Mucosa of gallbladder (tissue), 1 donor: ENCODE measurements around the gene APIP. TPM values are rescaled to one million over a fixed set of nuclear protein-coding genes. Genes with fewer than 3 reads are reported as not detected.

ENCODE experiments used
- DNase-seq: peaks from one replicate; pipeline ENCODE4 v3.0.0-alpha.2; 2020; ENCODE audit warnings: low spot score
- total RNA-seq: library from RNA; stranded (reverse); gene quantifications from one replicate; pipeline ENCODE4 v1.2.1, GENCODE V29; 2021
- donor health status: DM: no; HTN: no; CAD: no.

The APIP gene
- total RNA-seq, 1 donor from 2014 or later: 48.8 TPM

- DNase-seq: no peak
Measured at GRCh38 chr11:34843271-34843670, 72.9 kb downstream of the APIP start.

GRCh38 chr11:34840736-34841386 lies 75.3 kb downstream of the APIP start:
- no peak for DNase-seq

- no peak for DNase-seq
Measured at GRCh38 chr11:34839969-34840368, 76.2 kb downstream of the APIP start.

GRCh38 chr11:34836958-34837856 lies 79.0 kb downstream of the APIP start:
- no peak for DNase-seq

GRCh38 chr11:34833602-34834001 lies 82.6 kb downstream of the APIP start:
- DNase-seq: no peak

Other genes starting within 250 kb of the APIP start
- gene PDHX, start 239 bp upstream of the APIP start, total RNA-seq: 40.4 TPM
- 356 TPM for gene CD44, start 222.8 kb upstream of the APIP start, total RNA-seq